OCI-LY7 (cell line): ENCODE results near the gene MCUR1.
A peak's percentile ranks its signal among the peaks of the same experiment; 100 is the strongest.

Experiments used
- CTCF ChIP-seq: fragments of 200-600 bp; sonication (generic); conservative IDR thresholded peaks from 2 replicates; pipeline ENCODE4 v1.5.1; 2014; ENCODE audit warnings: mild to moderate bottlenecking, antibody characterized with exemption, low read length, moderate library complexity, mixed read lengths
- EZH2phosphoT487 ChIP-seq: fragments of 200-600 bp; sonication (generic); IDR thresholded peaks from 2 replicates; pipeline ENCODE4 v1.6.1; 2018; ENCODE audit warnings: low read depth, borderline replicate concordance, mild to moderate bottlenecking, mixed run types, antibody characterized with exemption, low read length, moderate library complexity, mixed read lengths

GRCh38 chr6:13814176-13814937 is at the start of gene MCUR1:
- peak; percentile 38; the same call in 1 of the 2 replicates for TF ChIP-seq CTCF
- no peak for TF ChIP-seq EZH2phosphoT487
